GM10248 (cell line): ENCODE data around the gene NELFA.

Experiments
- CTCF ChIA-PET: fragments of 300-600 bp; sonication (Branson Sonifier 250); formaldehyde crosslinking; extraction: SDS; loops from one replicate; lab custom pipeline; 2021; ENCODE audit warnings: antibody characterized with exemption; lab: Yijun Ruan, JAX
- POLR2A ChIA-PET: fragments of 350-650 bp; sonication (Branson Sonifier 250); formaldehyde crosslinking; extraction: SDS; loops from one replicate; lab custom pipeline; 2020; ENCODE audit warnings: antibody characterized with exemption; lab: Yijun Ruan, JAX
- DNase-seq: peaks from one replicate; pipeline ENCODE4 v3.0.0; 2012; ENCODE audit errors: extremely low spot score
- TF ChIP-seq, protein P1 (sequence below): IDR thresholded peaks from 2 replicates; pipeline ENCODE4 v1.5.1; 2012; ENCODE audit warnings: mild to moderate bottlenecking, low read depth; ENCODE audit errors: extremely low read depth, missing control alignments, control extremely low read depth

NELFA gene

DNA sequence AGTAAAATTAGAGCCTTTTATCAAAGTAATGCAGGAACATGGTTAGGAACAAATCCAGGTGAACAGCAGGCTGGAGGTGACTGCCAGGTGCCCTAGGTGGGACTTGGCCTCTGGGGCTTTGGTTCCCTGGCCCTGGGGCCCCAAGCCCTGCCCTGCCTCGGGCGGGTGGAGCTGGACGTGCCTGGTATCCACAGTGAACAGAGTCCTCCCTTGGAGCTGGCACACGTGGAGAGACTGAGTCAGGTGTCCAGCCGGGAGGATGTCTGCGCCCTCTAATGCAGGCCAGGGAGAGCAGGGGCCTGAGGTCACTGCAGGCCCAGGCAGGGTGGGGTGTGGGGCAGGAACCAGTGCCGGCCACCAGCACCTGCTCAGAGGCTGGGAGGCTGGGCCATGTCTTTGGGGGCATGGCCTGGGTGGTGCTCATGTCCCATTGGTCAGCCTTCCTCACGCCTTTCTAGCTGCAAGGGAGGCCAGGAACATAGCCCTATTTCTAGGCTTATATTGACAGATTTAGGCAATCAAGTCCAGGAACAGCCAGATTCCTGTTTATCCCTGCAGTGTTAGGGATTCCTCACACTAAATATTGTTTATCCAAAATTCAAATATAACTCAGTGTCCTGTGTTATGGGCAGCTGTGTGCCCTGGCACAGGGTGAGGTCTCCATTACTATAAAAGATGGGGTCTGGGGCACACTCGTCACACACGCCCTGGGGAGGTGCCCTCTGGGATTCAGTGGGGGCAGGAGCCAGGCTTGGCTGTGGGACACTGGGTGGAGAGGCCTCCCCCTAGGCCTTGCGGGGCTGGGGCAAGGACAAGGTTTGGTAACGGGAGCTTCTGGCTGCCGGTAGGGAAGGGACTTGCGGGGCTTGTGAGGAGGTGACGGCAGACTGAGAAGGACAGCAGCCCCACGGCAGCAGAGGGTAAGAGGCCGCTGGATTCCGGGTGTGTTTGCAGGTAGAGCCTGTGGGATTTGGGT, 36.1 kb upstream of the NELFA start:
- TF ChIP-seq, protein P1, sequence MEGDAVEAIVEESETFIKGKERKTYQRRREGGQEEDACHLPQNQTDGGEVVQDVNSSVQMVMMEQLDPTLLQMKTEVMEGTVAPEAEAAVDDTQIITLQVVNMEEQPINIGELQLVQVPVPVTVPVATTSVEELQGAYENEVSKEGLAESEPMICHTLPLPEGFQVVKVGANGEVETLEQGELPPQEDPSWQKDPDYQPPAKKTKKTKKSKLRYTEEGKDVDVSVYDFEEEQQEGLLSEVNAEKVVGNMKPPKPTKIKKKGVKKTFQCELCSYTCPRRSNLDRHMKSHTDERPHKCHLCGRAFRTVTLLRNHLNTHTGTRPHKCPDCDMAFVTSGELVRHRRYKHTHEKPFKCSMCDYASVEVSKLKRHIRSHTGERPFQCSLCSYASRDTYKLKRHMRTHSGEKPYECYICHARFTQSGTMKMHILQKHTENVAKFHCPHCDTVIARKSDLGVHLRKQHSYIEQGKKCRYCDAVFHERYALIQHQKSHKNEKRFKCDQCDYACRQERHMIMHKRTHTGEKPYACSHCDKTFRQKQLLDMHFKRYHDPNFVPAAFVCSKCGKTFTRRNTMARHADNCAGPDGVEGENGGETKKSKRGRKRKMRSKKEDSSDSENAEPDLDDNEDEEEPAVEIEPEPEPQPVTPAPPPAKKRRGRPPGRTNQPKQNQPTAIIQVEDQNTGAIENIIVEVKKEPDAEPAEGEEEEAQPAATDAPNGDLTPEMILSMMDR: no peak
- CTCF ChIA-PET: interaction anchor here (1.6 kb wide), 1 partner anchor 13 kb away, joined by 3 read pairs; no protein-coding TSS in a partner anchor
- DNase-seq: peak; percentile 11
- POLR2A ChIA-PET: interaction anchor here (0.7 kb wide), 1 partner anchor 332 kb away, joined by 3 read pairs; the partner anchor contains the start of gene SLBP

DNA sequence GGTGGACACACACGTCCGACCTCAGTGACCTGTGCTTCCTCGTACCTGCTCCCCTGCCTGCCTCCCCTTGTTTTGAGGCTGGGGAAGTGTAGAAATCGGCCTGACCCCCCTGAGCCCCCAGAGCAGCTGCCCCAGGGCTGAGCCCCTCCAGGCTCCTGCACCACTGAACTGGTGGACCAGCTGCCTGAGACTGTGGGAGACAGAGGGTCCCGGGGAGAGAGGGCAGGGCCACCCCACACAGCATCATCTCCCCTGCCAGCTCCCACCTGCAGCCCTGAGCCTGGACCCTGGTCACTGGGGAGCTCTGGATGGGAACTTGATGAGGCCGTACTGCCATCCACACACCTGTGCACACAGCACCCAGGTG, 35.3 kb upstream of the NELFA start:
- DNase-seq: peak; percentile 12
- TF ChIP-seq, protein P1: no peak
- ChIA-PET POLR2A (no interaction called here), CTCF (no interaction called here)

DNA sequence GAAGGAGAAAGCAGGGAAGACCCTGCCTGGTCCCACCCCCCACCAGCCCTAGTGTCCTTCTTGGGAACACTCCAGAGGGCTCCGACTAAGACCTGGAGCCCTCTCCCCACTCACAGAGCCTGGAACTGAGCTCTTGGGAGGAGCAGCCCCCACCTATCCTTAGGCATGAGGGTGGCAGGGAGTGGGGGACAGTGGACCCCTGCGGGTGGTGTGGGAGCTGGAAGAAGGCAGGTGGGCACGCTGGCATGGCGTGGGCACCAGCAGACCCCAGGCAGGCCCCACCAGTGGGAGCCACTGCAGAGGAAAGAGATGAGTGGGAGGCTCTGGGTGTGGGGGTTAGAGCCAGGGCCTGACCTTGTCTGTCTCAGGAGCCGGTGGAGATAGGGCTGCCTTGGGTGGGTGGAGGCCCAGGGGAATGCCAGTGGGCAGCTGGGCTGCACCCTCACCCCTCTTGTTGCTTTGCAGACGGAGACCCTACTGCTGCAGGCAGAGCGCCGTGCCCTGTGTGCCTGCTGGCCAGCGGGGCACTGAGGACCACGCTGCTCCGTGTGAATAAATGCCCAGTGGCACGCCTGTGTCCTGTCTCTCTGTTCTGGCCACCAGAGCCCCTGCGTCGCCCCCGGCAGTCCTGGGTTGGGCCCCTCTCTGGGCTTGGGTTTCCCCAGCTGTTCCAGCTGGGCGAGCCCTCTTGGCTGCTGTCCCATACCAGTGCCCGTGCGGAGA, 34.8 kb upstream of the NELFA start:
- CTCF ChIA-PET: no interaction called here
- DNase-seq: peak; percentile 15
- TF ChIP-seq, protein P1: no peak
- POLR2A ChIA-PET: no interaction called here

DNA sequence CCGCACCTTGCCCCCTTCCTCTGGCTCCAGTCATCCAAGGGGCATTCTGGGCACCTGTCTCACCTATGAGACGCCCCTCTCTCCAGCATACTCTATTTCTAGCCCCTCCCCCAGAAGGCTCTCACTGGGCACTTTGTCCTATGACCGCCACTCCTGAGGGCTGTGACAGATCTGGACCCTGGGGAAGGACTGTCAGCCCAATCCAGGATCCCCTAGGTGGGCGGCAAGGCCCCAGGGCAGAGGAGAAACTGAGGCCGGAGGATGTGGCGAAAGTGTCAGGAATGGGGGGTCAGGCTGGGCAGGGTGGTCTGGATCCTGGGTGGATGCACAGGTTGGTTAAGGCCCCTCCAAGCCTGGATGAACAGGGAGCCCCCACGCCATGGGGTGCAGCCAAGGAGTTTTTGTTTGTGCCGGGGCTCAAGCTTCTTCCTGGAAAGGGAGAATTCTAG, 34.2 kb upstream of the NELFA start:
- TF ChIP-seq, protein P1: no peak
- ChIA-PET CTCF (no interaction called here), POLR2A (no interaction called here)
- peak; percentile 27 for DNase-seq

DNA sequence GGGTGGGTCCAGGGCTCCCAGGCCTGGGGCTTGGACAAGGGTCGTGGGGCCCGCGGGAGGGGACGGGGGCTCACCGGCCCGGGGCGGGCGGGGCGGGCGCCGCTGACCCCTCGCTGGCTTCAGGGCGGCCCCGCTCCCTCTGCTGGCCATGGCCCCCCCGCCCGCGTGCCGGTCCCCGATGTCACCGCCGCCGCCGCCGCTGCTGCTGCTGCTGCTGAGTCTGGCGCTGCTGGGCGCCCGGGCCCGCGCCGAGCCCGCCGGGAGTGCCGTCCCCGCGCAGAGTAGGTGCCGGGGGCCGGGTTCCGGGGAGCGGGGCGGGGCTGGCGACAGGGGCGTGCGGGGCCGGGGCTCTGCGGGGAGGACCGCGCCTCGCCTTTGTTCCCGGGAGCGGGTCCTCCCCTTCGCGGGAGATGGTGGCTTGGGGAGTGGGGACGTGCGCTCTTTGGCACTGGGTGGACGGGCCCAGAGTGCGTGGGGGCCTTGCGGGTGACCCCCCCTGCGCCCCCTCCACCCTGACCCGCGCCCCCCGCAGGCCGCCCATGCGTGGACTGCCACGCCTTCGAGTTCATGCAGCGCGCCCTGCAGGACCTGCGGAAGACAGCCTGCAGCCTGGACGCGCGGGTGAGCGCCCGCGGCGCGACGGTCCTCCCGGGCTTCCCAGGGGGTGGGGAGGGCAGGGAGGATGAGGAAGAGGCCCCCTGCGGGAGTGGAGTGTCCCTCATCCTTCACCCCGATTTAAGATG, 33.6 kb upstream of the NELFA start:
- DNase-seq: peak; percentile 68
- ChIA-PET POLR2A (no interaction called here), CTCF (no interaction called here)
- TF ChIP-seq, protein P1: no peak
